ENCODE data around the gene PLPPR4.
"Not testable (repeated sequence)": the region's sequence is repeated elsewhere in the genome, so short reads cannot be mapped to it uniquely, and the experiment has no call there.

Gene PLPPR4

GRCh38 chr1:99264201-99265021 is at the start of gene PLPPR4:
Gene PLPPR4, plus strand, starts transcription at chr1:99264492. Its CDS starts 102 bp downstream, at chr1:99264594.
- no peak for ATAC-seq

GRCh38 chr1:99216956-99217355 is 47.3 kb upstream of the PLPPR4 start:
- ATAC-seq = no peak

- ATAC-seq = no peak
Measured at GRCh38 chr1:99217599-99217998, 46.7 kb upstream of the PLPPR4 start.

GRCh38 chr1:99218572-99218971 is 45.7 kb upstream of the PLPPR4 start:
- ATAC-seq = no peak

GRCh38 chr1:99218999-99219398 is 45.3 kb upstream of the PLPPR4 start:
- peak in 1 of 2 donors; percentile 10 for ATAC-seq

- ATAC-seq = no peak
Measured at GRCh38 chr1:99227056-99227897, 37.0 kb upstream of the PLPPR4 start.

- ATAC-seq = no peak
Measured at GRCh38 chr1:99228153-99228552, 36.1 kb upstream of the PLPPR4 start.

- ATAC-seq = no peak
Measured at GRCh38 chr1:99229122-99229521, 35.2 kb upstream of the PLPPR4 start.

- no peak for ATAC-seq
Measured at GRCh38 chr1:99230695-99231094, 33.6 kb upstream of the PLPPR4 start.

- ATAC-seq = no peak
Measured at GRCh38 chr1:99232172-99232571, 32.1 kb upstream of the PLPPR4 start.

- no peak for ATAC-seq
Measured at GRCh38 chr1:99233446-99233845, 30.8 kb upstream of the PLPPR4 start.

- ATAC-seq = no peak
Measured at GRCh38 chr1:99236756-99237155, 27.5 kb upstream of the PLPPR4 start.

- no peak for ATAC-seq
Measured at GRCh38 chr1:99239690-99240089, 24.6 kb upstream of the PLPPR4 start.

GRCh38 chr1:99240621-99241020 is 23.7 kb upstream of the PLPPR4 start:
- ATAC-seq = no peak

GRCh38 chr1:99246152-99246551 is 18.1 kb upstream of the PLPPR4 start:
- ATAC-seq = no peak

GRCh38 chr1:99247199-99247598 is 17.1 kb upstream of the PLPPR4 start:
- ATAC-seq = no peak

GRCh38 chr1:99250728-99251127 is 13.6 kb upstream of the PLPPR4 start:
- no peak for ATAC-seq

GRCh38 chr1:99251308-99251707 is 13.0 kb upstream of the PLPPR4 start:
- ATAC-seq = no peak

- ATAC-seq = no peak
Measured at GRCh38 chr1:99252630-99253029, 11.7 kb upstream of the PLPPR4 start.

GRCh38 chr1:99260402-99260801 is 3.9 kb upstream of the PLPPR4 start:
- not testable (repeated sequence) for ATAC-seq

- no peak for ATAC-seq
Measured at GRCh38 chr1:99265124-99265523, 832 bp downstream of the PLPPR4 start.

GRCh38 chr1:99266726-99267125 is 2.4 kb downstream of the PLPPR4 start:
- ATAC-seq = no peak

GRCh38 chr1:99268021-99268420 is 3.7 kb downstream of the PLPPR4 start:
- no peak for ATAC-seq

- ATAC-seq = no peak
Measured at GRCh38 chr1:99269321-99269720, 5.0 kb downstream of the PLPPR4 start.
